ENCODE results near the gene PC.

PC gene

DNA sequence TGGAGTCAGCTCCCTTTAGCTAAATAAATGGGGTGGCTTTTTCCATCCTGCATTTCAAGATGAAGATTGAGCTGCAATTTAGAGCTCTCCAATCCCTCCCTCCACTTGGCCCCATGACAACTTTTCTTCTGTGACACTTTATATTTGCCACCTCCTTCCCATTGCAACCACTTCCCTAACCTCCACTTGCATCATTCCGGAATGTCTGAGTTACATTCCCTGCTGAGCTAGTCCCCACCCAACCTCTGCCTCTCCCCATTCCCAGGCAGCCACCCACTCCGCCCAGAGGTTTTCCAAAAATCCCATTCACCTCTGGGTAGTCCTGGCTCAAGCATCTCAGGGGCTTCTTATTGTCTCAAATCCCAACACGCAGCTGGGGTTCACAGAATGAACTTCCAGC lies 24.7 kb downstream of the PC start:
- Histone ChIP-seq H3K9ac (no peak overlapping the region), H3K27ac (no peak overlapping the region), H3K4me1 (peaks cover 11 to 29% (median 14%) of the 10 kb centered on the region in 10 experiments), H3K9me3 (replicated peaks in 1 of 11) (no peaks in the 10 kb centered on the region), H3K36me3 (no peaks in the 10 kb centered on the region; a peak in 1 of 22 replicates), H3K4me3 (no peak overlapping the region), H4K20me1 (no peaks in the 10 kb centered on the region), H3K4me2 (no peak overlapping the region), H3K27me3 (no peaks in the 10 kb centered on the region)
- TF ChIP-seq Cebpa-rat (IDR thresholded peaks at IDR 0.05), result no peak

GRCh38 chr11:66932543-66932942 lies 25.6 kb downstream of the PC start:
- TF ChIP-seq Cebpa-rat (IDR thresholded peaks at IDR 0.05), result no peak
- Histone ChIP-seq H3K9me3 (replicated peaks in 1 of 11) (no peaks in the 10 kb centered on the region), H3K27ac (0 out of 22 replicates have a peak overlapping the region, but pooled peaks of 1 of the 11 experiments have one; percentile 0), H3K9ac (no peak overlapping the region), H3K36me3 (no peaks in the 10 kb centered on the region; a peak in 1 of 22 replicates), H3K4me2 (peak overlapping the region in 8 of 11 experiments; percentile 36 to 68 (median 48); a peak in 14 of 22 replicates), H3K27me3 (no peaks in the 10 kb centered on the region), H4K20me1 (no peaks in the 10 kb centered on the region), H3K4me1 (peaks cover 11 to 30% (median 14%) of the 10 kb centered on the region in 10 experiments), H3K4me3 (no peak overlapping the region)

GRCh38 chr11:66929753-66930152 lies 28.4 kb downstream of the PC start:
- peak overlapping the region in 2 of 11 experiments; percentile 27 to 59; a peak in 3 of 22 replicates for H3K4me2 ChIP-seq
- H3K4me3 ChIP-seq, result no peak overlapping the region
- H4K20me1 ChIP-seq, result no peaks in the 10 kb centered on the region; a peak in 1 of 22 replicates
- H3K27ac ChIP-seq, result no peak overlapping the region
- no peaks in the 10 kb centered on the region; a peak in 1 of 22 replicates for H3K36me3 ChIP-seq
- peaks cover 11 to 26% (median 14%) of the 10 kb centered on the region in 10 experiments for H3K4me1 ChIP-seq
- H3K27me3 ChIP-seq, result no peaks in the 10 kb centered on the region
- no peak overlapping the region for H3K9ac ChIP-seq
- TF ChIP-seq Cebpa-rat (IDR thresholded peaks at IDR 0.05), result no peak
- peaks cover 0 to 8% (median 5%) of the 10 kb centered on the region in 11 experiments; a peak in 12 of 22 replicates for H3K9me3 ChIP-seq (replicated peaks in 1 of 11)

DNA sequence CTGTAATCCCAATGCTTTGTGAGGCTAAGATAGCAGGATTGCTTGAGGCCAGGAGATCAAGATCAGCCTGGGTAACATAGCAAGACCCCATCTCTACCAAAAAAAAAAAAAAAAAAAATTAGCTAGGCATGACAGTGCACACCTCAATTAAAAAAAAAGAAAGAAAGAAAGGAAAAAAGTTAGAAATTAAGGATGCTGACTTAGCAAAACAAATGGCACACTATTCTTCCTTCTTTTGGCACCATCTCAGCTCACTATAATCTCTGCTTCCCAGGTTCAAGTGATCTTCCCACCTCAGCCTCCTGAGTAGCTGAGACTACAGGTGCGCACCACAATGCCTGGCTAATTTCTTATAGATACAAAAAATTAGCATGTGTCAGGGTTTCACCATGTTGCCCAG lies 33.9 kb downstream of the PC start:
- no peak overlapping the region for H3K4me2 ChIP-seq
- no peak for TF ChIP-seq Cebpa-rat (IDR thresholded peaks at IDR 0.05)
- no peaks in the 10 kb centered on the region for H3K27me3 ChIP-seq
- peaks cover 0 to 20% (median 13%) of the 10 kb centered on the region in 11 experiments; a peak in 13 of 22 replicates for H3K9me3 ChIP-seq (replicated peaks in 1 of 11)
- no peak overlapping the region for H3K9ac ChIP-seq
- no peaks in the 10 kb centered on the region for H3K36me3 ChIP-seq
- peaks cover 0 to 50% (median 36%) of the 10 kb centered on the region in 10 experiments; a peak in 15 of 20 replicates for H3K4me1 ChIP-seq
- H3K27ac ChIP-seq, result no peak overlapping the region
- H3K4me3 ChIP-seq, result no peak overlapping the region
- H4K20me1 ChIP-seq, result no peaks in the 10 kb centered on the region; a peak in 1 of 22 replicates

DNA sequence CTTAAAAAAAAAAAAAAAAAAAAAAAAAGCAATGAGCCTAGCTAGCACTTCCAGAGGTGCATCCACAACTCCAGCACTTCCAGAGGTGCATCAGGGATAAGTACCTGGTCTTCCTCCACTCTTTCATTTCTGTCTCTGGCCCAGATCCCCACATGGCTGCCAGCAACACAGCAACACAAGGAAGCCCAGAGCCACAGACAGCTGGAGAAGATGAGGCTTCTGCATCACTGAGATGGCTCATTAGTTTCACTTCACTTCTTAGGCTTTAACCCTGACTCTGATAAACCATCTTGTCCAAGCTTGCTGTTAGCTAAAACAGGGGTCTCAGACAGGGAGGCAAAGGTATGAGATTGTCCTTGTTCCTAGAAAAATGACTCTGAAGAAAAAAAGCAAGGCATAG lies 35.6 kb downstream of the PC start:
- peaks cover 0 to 20% (median 13%) of the 10 kb centered on the region in 11 experiments; a peak in 13 of 22 replicates for H3K9me3 ChIP-seq (replicated peaks in 1 of 11)
- H3K27me3 ChIP-seq, result no peaks in the 10 kb centered on the region
- peaks cover 0 to 56% (median 42%) of the 10 kb centered on the region in 10 experiments; a peak in 15 of 20 replicates for H3K4me1 ChIP-seq
- H3K9ac ChIP-seq, result no peak overlapping the region
- no peak overlapping the region for H3K4me3 ChIP-seq
- H3K27ac ChIP-seq, result peak overlapping the region in 4 of 11 experiments; percentile 79 to 84 (median 81); a peak in 8 of 22 replicates
- no peaks in the 10 kb centered on the region; a peak in 1 of 22 replicates for H4K20me1 ChIP-seq
- H3K36me3 ChIP-seq, result no peaks in the 10 kb centered on the region
- peak overlapping the region in 6 of 11 experiments; percentile 58 to 89 (median 82); a peak in 11 of 22 replicates for H3K4me2 ChIP-seq
- TF ChIP-seq Cebpa-rat (IDR thresholded peaks at IDR 0.05), result no peak

GRCh38 chr11:66920978-66921784 lies 37.0 kb downstream of the PC start:
- Histone ChIP-seq H3K4me1 (peaks cover 0 to 56% (median 42%) of the 10 kb centered on the region in 10 experiments; a peak in 15 of 20 replicates), H3K9me3 (replicated peaks in 1 of 11) (peaks cover 0 to 20% (median 13%) of the 10 kb centered on the region in 11 experiments; a peak in 13 of 22 replicates), H3K4me2 (peak overlapping the region in 10 of 11 experiments; percentile 10 to 89 (median 64); a peak in 17 of 22 replicates), H4K20me1 (no peaks in the 10 kb centered on the region), H3K27me3 (no peaks in the 10 kb centered on the region), H3K4me3 (peak overlapping the region in 1 of 10 experiments; percentile 30; a peak in 1 of 20 replicates), H3K27ac (peak overlapping the region in 9 of 11 experiments; percentile 34 to 84 (median 71); a peak in 17 of 22 replicates), H3K9ac (peak overlapping the region in 6 of 11 experiments; percentile 12 to 67 (median 60); a peak in 10 of 22 replicates), H3K36me3 (no peaks in the 10 kb centered on the region; a peak in 1 of 22 replicates)
- TF ChIP-seq Cebpa-rat (IDR thresholded peaks at IDR 0.05), result peak in 3 of 11 experiments; percentile 12 to 65 (median 40); a peak in 1 of 22 replicates

DNA sequence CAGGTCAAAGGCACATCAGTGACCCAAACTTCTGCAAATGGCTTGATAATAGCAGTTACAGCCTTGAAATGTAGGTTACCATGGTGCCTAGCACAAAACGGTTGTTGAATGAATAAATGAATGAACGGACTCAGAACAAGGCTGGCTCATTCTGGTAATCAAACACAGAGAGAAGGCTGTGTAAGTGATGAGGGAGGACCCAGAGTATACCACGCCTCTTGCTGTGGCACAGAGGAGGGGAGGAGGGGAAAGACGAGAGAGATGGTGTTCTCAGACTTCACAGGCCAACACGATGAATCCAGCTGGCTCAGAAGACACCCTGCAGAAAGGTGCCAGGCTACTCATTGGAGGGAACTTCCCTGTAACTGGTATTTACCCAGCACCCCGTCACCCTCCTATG lies 38.3 kb downstream of the PC start:
- H3K9ac ChIP-seq, result no peak overlapping the region; a peak in 1 of 22 replicates
- peaks cover 0 to 15% (median 9%) of the 10 kb centered on the region in 11 experiments; a peak in 10 of 22 replicates for H3K9me3 ChIP-seq (replicated peaks in 1 of 11)
- no peak overlapping the region for H3K4me3 ChIP-seq
- no peaks in the 10 kb centered on the region; a peak in 1 of 22 replicates for H4K20me1 ChIP-seq
- H3K4me1 ChIP-seq, result peaks cover 0 to 56% (median 42%) of the 10 kb centered on the region in 10 experiments; a peak in 15 of 20 replicates
- peak overlapping the region in 6 of 11 experiments; percentile 58 to 89 (median 82); a peak in 11 of 22 replicates for H3K4me2 ChIP-seq
- no peaks in the 10 kb centered on the region for H3K27me3 ChIP-seq
- TF ChIP-seq Cebpa-rat (IDR thresholded peaks at IDR 0.05), result no peak
- H3K36me3 ChIP-seq, result no peaks in the 10 kb centered on the region; a peak in 1 of 22 replicates
- peak overlapping the region in 6 of 11 experiments; percentile 13 to 84 (median 80); a peak in 10 of 22 replicates for H3K27ac ChIP-seq

GRCh38 chr11:66918741-66919140 lies 39.4 kb downstream of the PC start:
- Histone ChIP-seq H3K36me3 (no peaks in the 10 kb centered on the region; a peak in 1 of 22 replicates), H3K4me3 (no peak overlapping the region), H3K4me2 (peak overlapping the region in 4 of 11 experiments; percentile 35 to 84 (median 70); a peak in 8 of 22 replicates), H3K9me3 (replicated peaks in 1 of 11) (peaks cover 0 to 3% (median 0%) of the 10 kb centered on the region in 11 experiments; a peak in 2 of 22 replicates), H3K4me1 (peaks cover 0 to 56% (median 42%) of the 10 kb centered on the region in 10 experiments; a peak in 15 of 20 replicates), H3K9ac (no peak overlapping the region), H3K27me3 (no peaks in the 10 kb centered on the region), H3K27ac (no peak overlapping the region; a peak in 1 of 22 replicates), H4K20me1 (no peaks in the 10 kb centered on the region; a peak in 1 of 22 replicates)
- TF ChIP-seq Cebpa-rat (IDR thresholded peaks at IDR 0.05), result no peak
